Stimulated activated CD8-positive, alpha-beta memory T cell treated with anti-CD3 and anti-CD28 coated beads, Interleukin-15, amount 100 ng/mL, for 4 hours (primary cell): ENCODE measurements around the gene MAML3.

Experiments used
- DNase-seq, 2 donors: peaks; one replicate each; pipeline ENCODE4 v3.0.0-alpha.2; 2020; ENCODE audit warnings: low read depth in 2 of 2

MAML3 gene

GRCh38 chr4:139783741-139784484, 370.1 kb downstream of the MAML3 start:
- DNase-seq, result no peak

DNA sequence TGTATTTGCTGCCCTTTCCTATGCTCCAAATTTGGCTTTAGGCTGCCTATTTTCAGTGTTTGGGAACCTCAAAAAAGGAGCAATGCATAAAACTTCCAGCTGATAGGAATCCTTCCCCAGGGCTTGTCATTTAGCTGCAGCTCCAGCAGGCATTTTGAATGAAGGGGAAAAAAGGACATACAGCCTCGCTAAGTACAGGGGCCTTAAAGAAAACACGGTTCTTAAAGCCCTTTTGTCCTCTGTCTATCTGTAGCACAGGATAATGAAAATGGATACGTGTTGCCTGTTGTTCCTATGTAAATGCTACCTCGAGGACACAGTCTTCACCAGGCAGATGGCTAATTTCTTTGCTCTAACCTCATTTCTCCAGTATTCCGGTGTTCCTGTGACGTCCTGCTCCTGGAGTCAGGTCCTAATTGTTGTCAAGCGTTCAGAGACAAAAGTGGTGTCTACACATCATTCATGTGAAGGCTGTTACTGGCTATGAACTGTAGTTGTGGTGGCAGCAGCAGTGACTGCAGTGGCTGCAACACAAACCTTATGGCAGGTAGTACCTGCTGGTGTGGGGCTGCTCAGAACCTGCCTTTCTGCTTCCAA, 371.0 kb downstream of the MAML3 start:
- no peak for DNase-seq

DNA sequence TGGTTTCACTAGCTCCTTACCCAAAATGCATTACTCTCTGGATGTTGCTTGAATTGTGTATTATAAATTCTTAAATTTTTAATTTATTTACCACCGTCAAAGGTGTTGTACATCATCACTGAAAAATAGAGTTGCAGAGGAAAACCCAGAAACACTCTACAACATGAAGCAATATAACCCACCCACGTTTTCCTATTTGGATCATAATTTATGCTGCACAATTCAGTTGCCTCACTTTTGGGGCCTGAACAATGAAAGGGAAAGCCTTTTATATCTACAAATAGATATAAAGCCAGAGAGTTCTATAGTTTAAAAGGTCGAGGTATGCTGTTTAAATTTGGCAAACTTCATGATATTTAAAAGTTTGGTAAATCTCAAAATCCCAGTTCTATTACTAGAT, 372.9 kb downstream of the MAML3 start:
- no peak for DNase-seq

- no peak for DNase-seq
These were observed 374.3 kb downstream of the MAML3 start for GRCh38 chr4:139779691-139780090.

- DNase-seq, result no peak
These were observed 376.2 kb downstream of the MAML3 start for GRCh38 chr4:139777757-139778156.

DNA sequence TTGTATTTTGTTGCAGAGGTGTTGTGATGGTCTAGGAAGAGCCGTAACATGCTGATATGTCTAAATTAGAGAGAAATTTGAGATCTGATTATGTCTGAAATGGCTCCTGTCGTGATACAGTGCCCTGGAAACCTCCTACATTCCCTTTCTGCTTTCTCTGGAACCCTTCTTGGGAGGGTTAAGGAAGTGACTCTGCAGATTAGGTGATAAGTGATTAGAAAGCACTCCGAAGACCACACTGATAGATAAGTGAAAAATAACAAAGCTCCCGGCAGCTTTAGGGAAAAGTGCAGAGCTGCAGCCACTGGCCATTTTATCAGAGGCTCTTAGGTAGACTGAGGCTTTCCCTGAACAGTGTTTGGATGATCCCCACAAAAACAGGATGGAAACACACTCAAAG, 377.7 kb downstream of the MAML3 start:
- DNase-seq, result no peak

- no peak for DNase-seq
These were observed 379.1 kb downstream of the MAML3 start for GRCh38 chr4:139774759-139775487.

GRCh38 chr4:139773560-139774318, 380.2 kb downstream of the MAML3 start:
- DNase-seq, result no peak

DNA sequence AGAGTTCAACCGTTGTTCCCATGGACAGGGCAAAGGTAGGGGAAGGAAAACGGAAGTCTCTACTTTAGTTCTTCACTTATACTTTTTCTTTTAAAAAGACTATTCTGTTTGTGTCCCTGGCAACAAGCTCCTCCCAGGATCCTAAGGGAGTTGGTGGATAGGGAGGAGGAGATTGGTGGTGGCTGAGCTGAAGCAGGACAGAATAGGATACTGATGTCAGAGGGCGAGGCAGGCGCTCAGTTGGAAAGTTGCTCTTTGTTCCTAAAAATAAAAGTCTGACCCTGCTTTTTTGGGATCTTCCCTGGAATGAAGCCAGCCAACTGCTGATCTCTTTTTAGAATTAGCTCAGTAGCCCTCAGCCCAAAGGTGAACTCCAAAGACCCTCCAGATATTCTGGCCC, 383.6 kb downstream of the MAML3 start:
- no peak for DNase-seq

GRCh38 chr4:139769364-139769763, 384.6 kb downstream of the MAML3 start:
- DNase-seq, result no peak

DNA sequence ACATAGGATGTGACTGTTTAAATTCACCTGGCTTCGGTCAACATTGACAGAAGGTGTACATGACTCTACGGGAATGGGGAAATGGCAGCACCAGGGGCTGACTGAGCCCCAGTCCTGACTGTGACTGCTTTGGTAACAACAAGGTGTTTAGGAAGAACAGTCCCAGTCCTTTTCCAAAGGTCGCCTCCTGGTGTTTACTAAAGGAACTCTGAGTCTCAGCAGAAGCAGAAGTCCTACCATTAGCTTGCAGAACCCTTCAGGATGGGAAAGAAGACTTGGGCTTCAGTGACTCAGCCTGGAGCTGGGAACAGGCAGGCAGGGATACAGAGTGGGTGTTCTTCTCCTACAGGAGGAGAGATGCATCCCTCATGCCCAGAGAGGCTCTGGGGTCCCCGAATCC, 385.1 kb downstream of the MAML3 start:
- DNase-seq, result no peak

DNA sequence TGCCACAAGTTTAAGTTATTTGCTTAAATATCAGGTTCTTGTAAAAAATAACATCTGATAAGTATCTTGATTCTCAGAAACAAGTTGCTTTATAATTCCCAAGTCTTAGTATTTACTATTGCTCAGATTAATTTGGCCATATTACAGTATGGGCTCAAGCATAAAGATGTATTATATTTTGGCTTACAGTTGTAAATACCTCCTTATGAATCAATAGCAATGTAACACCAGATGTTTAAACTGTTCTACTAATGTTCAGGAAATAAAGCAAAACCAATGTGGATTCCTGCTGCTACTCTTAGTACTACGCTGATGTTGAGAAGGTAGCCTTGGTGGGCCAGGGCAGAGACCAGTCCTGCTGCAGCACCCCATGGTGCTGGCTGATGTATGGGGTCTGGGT, 385.6 kb downstream of the MAML3 start:
- DNase-seq, result no peak

DNA sequence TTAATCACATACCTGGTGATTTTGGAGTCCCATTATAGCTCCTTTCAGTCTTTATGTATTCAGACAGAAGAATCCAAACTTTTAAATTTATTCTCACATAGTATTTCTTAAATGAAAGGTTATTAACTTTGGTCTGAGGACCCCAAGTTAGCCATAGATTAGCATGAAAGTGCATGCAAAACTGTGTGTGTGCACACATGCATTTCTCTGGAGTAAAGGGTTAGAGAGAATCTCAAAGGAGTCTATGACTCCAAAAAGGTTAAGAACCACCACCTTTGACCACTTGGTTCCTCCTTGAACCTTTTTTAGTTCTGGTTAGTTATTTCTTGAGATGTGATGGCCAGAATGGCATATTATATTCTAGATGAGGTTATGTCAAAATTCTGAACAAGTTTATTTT, 386.4 kb downstream of the MAML3 start:
- DNase-seq, result no peak

- DNase-seq, result no peak
These were observed 386.8 kb downstream of the MAML3 start for GRCh38 chr4:139767168-139767567.

DNA sequence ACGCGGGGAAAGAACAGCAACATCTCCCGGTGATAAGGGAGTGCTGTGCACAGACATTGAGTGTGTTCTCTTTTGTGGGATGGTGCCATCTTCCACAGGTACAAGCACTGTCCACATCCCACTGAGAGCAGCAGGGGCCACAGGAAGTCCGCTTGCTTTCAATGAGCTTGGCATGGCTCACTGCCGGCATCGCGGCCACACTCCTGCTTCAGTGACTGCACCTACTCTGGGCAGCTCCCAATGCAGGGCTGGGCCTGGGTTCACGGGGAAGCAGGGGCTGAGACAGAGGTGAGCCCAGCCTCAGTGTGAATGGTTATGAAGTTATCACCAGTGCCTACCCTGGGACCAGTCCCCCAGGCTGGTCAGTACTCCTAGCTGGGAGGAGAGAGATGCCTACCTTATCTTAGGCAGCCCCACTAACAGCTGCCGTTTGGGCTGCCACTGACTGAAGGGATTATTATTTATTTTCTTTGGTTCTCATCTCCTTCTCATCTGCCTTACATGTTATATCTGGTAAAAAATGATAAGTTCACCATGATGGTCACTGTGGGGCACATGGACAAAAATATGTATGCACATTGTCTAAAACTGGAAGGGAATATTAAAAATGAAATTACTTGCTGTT, 389.2 kb downstream of the MAML3 start:
- no peak for DNase-seq

- no peak for DNase-seq
These were observed 389.8 kb downstream of the MAML3 start for GRCh38 chr4:139764182-139764581.

DNA sequence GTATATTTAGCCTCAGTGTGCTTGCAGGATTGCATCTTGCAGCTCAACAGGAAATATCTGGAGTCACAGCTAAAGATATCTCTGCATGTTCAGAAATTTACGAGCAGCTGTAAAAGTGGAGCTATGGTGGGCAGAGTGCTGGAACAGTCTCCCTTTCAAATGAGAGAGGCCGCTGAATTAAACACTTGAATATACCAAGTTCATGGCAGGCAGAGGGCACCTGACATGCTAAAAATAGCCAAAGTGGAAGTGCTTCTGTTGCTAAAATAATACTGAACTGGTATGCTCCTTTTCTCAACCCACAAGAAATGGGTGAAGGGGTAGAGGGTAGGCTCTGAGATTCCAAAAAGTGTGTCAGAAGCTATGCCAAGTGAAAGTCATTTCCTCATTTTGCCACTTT, 390.3 kb downstream of the MAML3 start:
- DNase-seq, result no peak

DNA sequence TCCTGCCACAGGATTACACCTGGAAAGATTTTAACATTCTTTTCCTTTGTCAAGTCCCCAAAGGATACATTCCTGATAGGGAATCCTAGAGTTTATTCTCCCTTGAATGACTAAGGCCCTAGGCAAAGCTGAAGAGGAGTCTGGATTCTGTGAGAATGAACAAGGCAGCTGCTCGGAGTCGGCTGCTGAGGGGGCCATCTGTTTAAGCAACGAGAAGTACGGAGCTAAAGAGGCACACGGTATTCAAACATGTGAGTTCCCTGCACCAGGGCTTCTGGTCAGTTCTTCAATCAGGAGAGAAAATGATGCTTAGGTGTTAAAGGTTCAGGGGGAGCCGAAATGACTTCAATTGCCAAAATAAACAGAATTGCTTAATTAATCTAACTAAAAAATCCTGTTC, 390.8 kb downstream of the MAML3 start:
- no peak for DNase-seq

DNA sequence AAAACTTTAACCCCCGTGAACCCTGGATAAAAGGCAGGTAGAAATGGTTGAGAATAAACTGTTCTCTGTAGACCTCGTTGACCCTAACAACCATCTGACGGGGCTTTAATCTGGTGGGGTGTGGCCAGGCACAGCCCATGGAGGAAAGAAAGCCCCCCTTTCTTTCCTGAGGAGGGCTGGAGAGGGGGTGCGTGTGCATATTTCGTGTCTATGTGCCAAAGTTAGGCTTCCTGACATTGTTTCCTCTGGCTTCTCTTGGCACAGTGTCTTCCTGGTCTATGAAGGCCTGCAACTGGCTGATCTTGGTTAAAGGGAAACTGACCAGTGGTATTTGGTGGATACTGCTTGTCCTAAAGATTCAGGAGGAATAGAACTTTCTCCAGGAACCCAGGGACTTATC, 391.3 kb downstream of the MAML3 start:
- no peak for DNase-seq

GRCh38 chr4:139761461-139761860, 392.5 kb downstream of the MAML3 start:
- DNase-seq, result no peak

DNA sequence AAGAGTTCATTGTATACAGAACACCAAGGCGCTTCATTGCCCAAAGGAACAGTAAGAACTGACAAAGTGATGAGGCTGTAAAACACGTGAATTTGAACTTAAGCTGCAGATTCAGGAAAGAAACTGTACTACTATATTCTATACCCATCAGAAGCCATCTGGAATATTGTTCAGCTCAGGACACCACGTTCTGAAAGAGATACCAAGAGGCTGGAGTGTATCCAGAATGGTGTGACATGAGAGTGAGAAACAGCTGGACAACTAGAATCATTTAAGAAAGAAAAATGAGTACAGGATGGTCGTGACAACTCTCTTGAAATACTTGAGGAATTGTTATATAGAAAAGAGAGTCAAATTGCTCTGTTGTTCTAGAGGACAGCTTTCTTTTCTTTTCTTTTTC, 393.4 kb downstream of the MAML3 start:
- no peak for DNase-seq

GRCh38 chr4:139759097-139759496, 394.9 kb downstream of the MAML3 start:
- DNase-seq, result no peak
